Measurements from ENCODE around the gene KAT2B.

The KAT2B gene

GRCh38 chr3:20064796-20065564, 24.7 kb downstream of the KAT2B start:
- no peak for DNase-seq (ENCODE audit: low read depth in 2 of 2)

GRCh38 chr3:20066079-20066478, 25.8 kb downstream of the KAT2B start:
- no peak for DNase-seq (ENCODE audit: low read depth in 2 of 2)

- no peak for DNase-seq (ENCODE audit: low read depth in 2 of 2)
Measured at GRCh38 chr3:20066850-20067617, 26.8 kb downstream of the KAT2B start.

GRCh38 chr3:20068512-20069177, 28.4 kb downstream of the KAT2B start:
- no peak for DNase-seq (ENCODE audit: low read depth in 2 of 2)

GRCh38 chr3:20069178-20069532, 28.9 kb downstream of the KAT2B start:
- DNase-seq (ENCODE audit: low read depth in 2 of 2), result no peak

- DNase-seq (ENCODE audit: low read depth in 2 of 2), result no peak
Measured at GRCh38 chr3:20071175-20071574, 30.9 kb downstream of the KAT2B start.

GRCh38 chr3:20072422-20072821, 32.2 kb downstream of the KAT2B start:
- no peak for DNase-seq (ENCODE audit: low read depth in 2 of 2)

GRCh38 chr3:20073068-20073467, 32.8 kb downstream of the KAT2B start:
- no peak for DNase-seq (ENCODE audit: low read depth in 2 of 2)

GRCh38 chr3:20073683-20074082, 33.4 kb downstream of the KAT2B start:
- no peak for DNase-seq (ENCODE audit: low read depth in 2 of 2)

GRCh38 chr3:20074226-20075063, 34.2 kb downstream of the KAT2B start:
- DNase-seq (ENCODE audit: low read depth in 2 of 2), result no peak

- DNase-seq (ENCODE audit: low read depth in 2 of 2), result no peak
Measured at GRCh38 chr3:20075197-20075596, 35.0 kb downstream of the KAT2B start.

GRCh38 chr3:20076296-20076997, 36.2 kb downstream of the KAT2B start:
- no peak for DNase-seq (ENCODE audit: low read depth in 2 of 2)

- no peak for DNase-seq (ENCODE audit: low read depth in 2 of 2)
Measured at GRCh38 chr3:20077068-20077467, 36.8 kb downstream of the KAT2B start.

GRCh38 chr3:20078194-20078714, 38.0 kb downstream of the KAT2B start:
- DNase-seq (ENCODE audit: low read depth in 2 of 2), result no peak

GRCh38 chr3:20079621-20080020, 39.4 kb downstream of the KAT2B start:
- no peak for DNase-seq (ENCODE audit: low read depth in 2 of 2)

- no peak for DNase-seq (ENCODE audit: low read depth in 2 of 2)
Measured at GRCh38 chr3:20080956-20081554, 40.8 kb downstream of the KAT2B start.

- DNase-seq (ENCODE audit: low read depth in 2 of 2), result no peak
Measured at GRCh38 chr3:20083253-20083652, 43.0 kb downstream of the KAT2B start.

- DNase-seq (ENCODE audit: low read depth in 2 of 2), result no peak
Measured at GRCh38 chr3:20083953-20084352, 43.7 kb downstream of the KAT2B start.

- no peak for DNase-seq (ENCODE audit: low read depth in 2 of 2)
Measured at GRCh38 chr3:20091331-20092047, 51.2 kb downstream of the KAT2B start.

- no peak for DNase-seq (ENCODE audit: low read depth in 2 of 2)
Measured at GRCh38 chr3:20095470-20095869, 55.2 kb downstream of the KAT2B start.

All from activated CD4-positive, alpha-beta T cell treated with anti-CD3 and anti-CD28 coated beads for 24 hours (primary cell).